Esophagus squamous epithelium (tissue), 4 donors: Measurements from ENCODE around the gene RHEX.

Experiments used
- POLR2A ChIP-seq, 4 donors: fragments of 450-650 bp; IDR thresholded peaks; one replicate each; pipeline ENCODE4 v1.6.1; 2017; ENCODE audit warnings: antibody characterized with exemption in 4 of 4, mild to moderate bottlenecking in 4 of 4, moderate library complexity in 3 of 4
- TF ChIP-seq, protein P1 (sequence below), 6 experiments: fragments of 450-650 bp in 4 of 6; fragments of 200-600 bp in 2 of 6; sonication (generic) in 2 of 6; IDR thresholded peaks; one replicate each; pipeline ENCODE4 v1.5.1; 2016 to 2019; ENCODE audit warnings: antibody characterized with exemption in 6 of 6, mild to moderate bottlenecking in 4 of 6, moderate library complexity in 4 of 6

DNA sequence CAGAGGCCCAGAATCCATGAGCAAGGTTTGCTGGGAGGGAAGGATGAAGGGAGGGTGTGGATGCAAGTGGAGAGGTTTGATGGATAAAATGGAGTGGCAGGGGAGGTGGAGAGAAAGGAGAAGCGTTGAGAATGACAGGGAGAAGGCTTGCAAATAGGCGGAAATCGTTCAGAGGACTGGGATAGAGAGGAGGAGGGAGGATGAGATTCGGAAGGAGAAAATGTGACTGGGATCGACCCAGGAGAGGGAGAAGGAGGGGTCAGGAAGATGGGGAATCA lies 63.8 kb downstream of the RHEX start:
- TF ChIP-seq POLR2A (IDR thresholded peaks at IDR 0.05) = no peak
- TF ChIP-seq, protein P1, sequence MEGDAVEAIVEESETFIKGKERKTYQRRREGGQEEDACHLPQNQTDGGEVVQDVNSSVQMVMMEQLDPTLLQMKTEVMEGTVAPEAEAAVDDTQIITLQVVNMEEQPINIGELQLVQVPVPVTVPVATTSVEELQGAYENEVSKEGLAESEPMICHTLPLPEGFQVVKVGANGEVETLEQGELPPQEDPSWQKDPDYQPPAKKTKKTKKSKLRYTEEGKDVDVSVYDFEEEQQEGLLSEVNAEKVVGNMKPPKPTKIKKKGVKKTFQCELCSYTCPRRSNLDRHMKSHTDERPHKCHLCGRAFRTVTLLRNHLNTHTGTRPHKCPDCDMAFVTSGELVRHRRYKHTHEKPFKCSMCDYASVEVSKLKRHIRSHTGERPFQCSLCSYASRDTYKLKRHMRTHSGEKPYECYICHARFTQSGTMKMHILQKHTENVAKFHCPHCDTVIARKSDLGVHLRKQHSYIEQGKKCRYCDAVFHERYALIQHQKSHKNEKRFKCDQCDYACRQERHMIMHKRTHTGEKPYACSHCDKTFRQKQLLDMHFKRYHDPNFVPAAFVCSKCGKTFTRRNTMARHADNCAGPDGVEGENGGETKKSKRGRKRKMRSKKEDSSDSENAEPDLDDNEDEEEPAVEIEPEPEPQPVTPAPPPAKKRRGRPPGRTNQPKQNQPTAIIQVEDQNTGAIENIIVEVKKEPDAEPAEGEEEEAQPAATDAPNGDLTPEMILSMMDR (IDR thresholded peaks at IDR 0.05) = no peak
